SU-DHL-6 (cell line): ENCODE measurements around the gene MOB1A.

ENCODE experiments used
- CTCF ChIP-seq: fragments of 200-600 bp; sonication (generic); IDR thresholded peaks from one replicate; pipeline ENCODE4 v1.5.1; 2017; ENCODE audit warnings: antibody characterized with exemption, mild to moderate bottlenecking, low read length, moderate library complexity; ENCODE audit not compliant: insufficient read depth, poor library complexity, severe bottlenecking
- EZH2phosphoT487 ChIP-seq: fragments of 200-600 bp; sonication (generic), shearing (Covaris generic); conservative IDR thresholded peaks from 2 replicates; pipeline ENCODE4 v1.6.1; 2018; ENCODE audit warnings: mild to moderate bottlenecking, antibody characterized with exemption, low read length, moderate library complexity, mixed read lengths

GRCh38 chr2:74177696-74178095 lies 983 bp downstream of the MOB1A start:
- TF ChIP-seq CTCF (no peak), EZH2phosphoT487 (no peak)
